Loucy (cell line): ENCODE results near the gene AFG3L2.

ENCODE experiments used
- EZH2phosphoT487 ChIP-seq: fragments of 200-600 bp; IDR thresholded peaks from 2 replicates; pipeline ENCODE4 v1.6.1; 2018; ENCODE audit warnings: antibody characterized with exemption, mild to moderate bottlenecking, moderate library complexity, borderline replicate concordance
- TF ChIP-seq, protein P1 (sequence below): fragments of 200-600 bp; sonication (generic); conservative IDR thresholded peaks from 2 replicates; pipeline ENCODE4 v1.5.1; 2014; ENCODE audit warnings: mild to moderate bottlenecking, antibody characterized with exemption, low read length

DNA sequence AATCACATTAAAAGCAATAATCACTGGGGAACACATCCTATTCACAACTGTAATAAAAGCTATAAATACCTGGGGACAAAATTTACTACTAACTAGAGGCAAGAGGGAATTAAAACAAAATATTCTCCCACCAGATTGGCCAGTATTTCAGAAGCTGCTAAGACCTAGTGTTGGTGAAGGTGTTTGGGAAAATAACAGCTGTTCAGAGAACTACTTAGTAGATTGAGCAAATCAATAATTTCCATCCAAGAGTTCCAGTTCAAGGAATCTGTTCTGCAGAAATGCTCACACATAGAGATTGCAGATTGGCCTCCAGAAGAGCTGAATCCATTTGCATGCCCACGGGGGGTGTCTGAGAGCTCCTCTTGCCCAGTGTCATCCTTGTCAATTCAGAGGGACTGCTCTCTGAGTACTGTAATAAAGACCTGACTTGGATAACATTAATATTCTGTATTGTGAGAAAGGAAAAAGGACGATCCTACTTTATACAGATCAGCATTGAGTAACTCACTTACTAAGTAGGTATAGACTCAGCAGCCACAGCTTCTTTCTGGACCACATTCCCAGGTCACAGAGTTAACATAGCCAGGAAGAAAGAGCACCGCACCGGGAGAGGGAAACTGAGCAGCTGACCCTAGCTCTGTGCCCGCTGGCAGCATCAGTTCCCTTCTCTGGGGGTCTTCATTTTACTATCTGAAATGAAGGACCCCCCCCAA, 63.3 kb downstream of the AFG3L2 start:
- TF ChIP-seq EZH2phosphoT487, result no peak
- TF ChIP-seq, protein P1, sequence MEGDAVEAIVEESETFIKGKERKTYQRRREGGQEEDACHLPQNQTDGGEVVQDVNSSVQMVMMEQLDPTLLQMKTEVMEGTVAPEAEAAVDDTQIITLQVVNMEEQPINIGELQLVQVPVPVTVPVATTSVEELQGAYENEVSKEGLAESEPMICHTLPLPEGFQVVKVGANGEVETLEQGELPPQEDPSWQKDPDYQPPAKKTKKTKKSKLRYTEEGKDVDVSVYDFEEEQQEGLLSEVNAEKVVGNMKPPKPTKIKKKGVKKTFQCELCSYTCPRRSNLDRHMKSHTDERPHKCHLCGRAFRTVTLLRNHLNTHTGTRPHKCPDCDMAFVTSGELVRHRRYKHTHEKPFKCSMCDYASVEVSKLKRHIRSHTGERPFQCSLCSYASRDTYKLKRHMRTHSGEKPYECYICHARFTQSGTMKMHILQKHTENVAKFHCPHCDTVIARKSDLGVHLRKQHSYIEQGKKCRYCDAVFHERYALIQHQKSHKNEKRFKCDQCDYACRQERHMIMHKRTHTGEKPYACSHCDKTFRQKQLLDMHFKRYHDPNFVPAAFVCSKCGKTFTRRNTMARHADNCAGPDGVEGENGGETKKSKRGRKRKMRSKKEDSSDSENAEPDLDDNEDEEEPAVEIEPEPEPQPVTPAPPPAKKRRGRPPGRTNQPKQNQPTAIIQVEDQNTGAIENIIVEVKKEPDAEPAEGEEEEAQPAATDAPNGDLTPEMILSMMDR, result no peak
